Inferior parietal cortex (tissue), 1 donor: ENCODE data around the gene MYPN.
A peak's percentile ranks its signal among the peaks of the same experiment; 100 is the strongest.
"Not testable (repeated sequence)": the region's sequence is repeated elsewhere in the genome, so short reads cannot be mapped to it uniquely, and the experiment has no call there.

Experiments
- DNase-seq: peaks from one replicate; pipeline ENCODE4 v3.0.0-alpha.2; 2016; ENCODE audit errors: extremely low spot score

The MYPN gene

GRCh38 chr10:68135362-68135761 lies 26.1 kb downstream of the MYPN start:
- DNase-seq = no peak

DNA sequence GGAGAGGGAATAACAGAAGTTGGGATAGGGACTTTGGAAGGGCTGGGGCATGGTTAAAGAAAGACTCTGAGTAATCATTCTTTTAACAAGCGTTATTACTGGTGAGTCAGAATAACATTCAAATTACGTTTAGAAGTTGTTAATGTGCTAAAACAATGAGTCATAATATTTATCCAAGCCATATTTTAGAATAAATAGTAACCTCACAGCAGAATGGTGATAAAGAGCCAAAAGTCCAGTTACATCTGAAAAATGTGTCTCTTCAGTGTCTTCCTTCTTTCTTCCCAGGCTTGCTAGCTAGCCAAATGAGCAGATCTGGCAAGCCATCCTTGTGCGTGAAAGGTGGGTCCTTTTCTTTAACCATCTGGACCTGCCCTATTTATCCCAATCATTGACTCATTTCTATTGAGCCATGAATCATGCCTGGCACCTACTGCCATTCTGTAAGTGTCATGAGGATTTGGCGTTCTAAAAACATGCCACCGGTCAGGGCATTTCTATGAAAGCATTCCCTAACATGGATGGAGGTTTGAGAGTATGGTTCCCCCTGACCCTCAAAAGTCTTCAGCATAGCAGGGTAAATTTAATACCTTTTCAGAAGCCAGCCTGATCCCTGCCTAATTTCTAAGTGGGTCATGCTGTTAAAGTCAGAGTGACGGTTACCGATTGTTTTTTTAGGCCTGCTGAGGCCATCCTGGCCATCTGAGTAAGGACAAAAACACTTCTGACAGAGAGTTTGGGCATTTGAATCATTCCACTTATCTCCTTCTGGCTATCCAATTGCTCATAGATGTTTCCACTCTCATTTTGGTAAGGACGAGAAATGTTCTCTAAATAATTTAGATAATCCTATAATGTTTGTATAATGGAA lies 26.9 kb downstream of the MYPN start:
- no peak for DNase-seq

DNA sequence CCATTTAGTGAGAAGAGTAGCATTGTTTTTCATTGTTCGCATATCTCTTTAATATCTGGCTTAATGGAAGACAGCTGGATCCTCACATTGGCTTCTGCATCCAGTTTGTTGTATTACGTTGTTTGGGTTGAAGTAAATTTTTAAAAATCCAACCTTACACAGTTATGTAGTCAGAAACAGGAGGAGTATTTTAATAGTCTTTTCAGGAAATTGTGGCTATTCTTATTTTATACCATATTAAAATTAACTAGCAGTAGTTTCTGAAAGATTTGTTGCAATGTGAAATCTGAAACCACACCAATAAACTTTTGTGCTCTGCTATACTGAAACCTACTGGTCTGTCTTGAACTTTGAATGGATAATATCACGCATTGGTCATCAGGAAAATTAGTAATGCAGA lies 27.9 kb downstream of the MYPN start:
- no peak for DNase-seq

DNA sequence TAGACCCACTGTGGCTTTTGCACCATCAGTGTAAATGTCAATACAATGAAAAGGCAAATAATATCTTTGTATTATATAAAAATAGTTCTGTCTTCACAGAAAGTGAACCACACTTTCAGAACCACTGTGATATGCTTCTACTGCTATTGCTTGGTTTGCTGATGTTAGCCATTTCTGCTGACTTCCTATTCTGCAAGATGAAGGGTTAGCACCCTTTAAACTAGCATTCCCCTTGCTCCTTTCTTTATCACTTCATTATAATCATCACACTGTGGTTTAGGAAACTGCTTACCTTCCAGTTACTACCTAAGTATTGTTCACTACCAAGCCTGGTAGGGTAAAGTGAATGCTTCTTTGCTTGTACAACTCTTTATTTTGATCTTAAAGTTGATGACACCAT lies 29.2 kb downstream of the MYPN start:
- DNase-seq = no peak

DNA sequence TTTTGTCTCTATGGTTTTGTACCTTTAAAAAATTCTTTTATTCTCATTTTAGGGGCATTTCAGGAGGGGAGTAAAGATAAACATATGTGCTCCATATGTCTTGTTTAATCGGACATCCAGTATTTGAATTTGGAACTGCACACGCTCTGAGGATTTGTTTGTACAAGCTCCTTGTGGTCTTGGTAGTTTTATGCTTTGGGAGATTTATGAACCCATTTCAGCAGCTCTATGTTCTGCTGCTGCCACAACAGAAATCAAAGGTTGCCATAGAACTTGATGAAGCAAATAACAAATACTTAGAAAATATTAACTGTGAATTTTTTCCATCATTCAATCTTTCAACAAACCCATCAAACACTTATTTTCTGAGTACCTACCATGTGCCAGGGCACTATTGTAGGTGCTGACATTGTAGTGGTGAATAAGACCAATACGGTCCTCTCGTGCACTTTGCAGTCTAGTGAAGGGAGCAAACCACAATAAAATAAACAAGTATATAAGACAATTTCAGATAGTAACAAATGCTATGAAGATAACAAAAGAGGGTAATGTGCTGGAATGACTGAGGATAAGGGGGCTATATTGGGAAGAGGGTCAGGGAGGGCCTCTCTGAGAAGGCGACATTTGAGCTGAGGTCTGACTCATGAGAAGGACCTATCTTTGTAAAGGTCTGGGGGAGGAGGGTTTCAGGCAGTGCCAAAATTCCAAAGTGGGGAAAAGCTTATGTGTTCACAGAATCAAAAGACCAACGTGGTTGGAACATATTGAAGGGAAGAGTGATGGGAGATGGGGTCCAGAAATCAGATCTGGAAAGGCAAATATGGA lies 30.4 kb downstream of the MYPN start:
- no peak for DNase-seq

GRCh38 chr10:68142761-68143160 lies 33.5 kb downstream of the MYPN start:
- no peak for DNase-seq

- no peak for DNase-seq
Measured at GRCh38 chr10:68144709-68145108, 35.4 kb downstream of the MYPN start.

DNA sequence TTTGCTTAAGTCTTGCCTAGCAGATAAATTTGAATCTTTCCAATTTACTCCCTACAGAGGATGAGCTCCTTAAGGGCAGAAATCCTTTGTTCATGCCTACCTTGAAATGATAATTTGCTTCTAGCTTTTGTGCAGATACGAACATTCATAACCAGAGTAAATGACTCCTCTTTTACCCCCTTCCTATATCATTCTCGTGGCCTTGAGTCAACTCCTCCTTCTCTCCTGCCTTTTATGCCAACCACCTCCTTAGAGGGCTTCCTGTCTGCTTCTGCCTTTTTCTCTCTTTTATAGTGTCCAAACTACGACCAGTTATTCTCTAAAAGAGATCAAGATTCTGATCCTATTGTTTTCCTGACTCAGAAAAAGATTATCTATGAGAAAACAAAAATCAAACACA lies 36.4 kb downstream of the MYPN start:
- no peak for DNase-seq

GRCh38 chr10:68146133-68146532 lies 36.8 kb downstream of the MYPN start:
- DNase-seq = no peak

DNA sequence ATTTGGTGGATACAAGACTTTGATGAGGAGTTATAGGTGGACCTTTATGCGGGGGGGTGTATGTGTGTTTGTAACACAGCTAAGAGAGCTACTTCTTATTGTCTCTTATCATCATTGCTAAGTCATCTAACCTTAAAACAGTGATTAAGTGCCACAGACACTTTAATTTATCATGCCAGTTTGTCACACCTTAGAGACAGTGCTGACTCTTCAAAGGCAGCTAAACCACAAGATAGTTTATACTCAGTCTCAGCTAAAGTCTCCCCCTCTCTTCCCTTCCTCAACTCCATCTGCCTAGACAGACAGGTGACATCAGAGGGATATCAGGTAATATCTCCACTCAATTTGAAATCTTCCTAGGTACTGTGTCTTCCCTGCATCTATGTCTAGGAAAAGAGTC lies 42.2 kb downstream of the MYPN start:
- DNase-seq = no peak

- peak; percentile 59 for DNase-seq
Measured at GRCh38 chr10:68153473-68154210, 44.4 kb downstream of the MYPN start.

- peak; percentile 17 for DNase-seq
Measured at GRCh38 chr10:68154211-68154497, 44.9 kb downstream of the MYPN start.

DNA sequence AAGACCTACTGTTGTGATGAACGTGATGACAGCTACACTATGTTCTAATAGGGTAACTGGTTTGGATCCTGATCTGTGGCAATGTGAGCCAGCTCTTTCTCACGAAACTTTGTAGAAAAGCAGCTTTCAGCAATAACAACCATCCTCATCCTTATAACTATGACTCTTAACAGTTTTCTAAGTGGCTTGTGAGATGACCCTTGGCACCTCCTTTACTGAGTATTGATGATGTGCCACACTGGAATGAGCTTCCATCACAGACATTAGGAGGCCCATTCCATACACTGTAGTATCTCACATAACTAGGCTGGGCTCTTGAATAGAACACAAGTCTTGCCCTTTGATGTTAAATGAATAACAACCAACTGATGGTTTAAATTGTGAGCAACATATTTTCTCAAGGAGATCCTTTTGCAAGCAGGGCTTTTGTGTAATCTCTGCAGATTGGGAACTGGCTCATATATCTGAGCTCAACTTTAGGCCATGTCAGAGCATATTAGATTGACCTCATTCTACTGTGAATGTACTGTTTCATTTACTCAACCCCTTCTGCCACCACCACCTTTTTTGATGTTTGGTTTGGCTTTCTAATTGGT lies 46.4 kb downstream of the MYPN start:
- no peak for DNase-seq

DNA sequence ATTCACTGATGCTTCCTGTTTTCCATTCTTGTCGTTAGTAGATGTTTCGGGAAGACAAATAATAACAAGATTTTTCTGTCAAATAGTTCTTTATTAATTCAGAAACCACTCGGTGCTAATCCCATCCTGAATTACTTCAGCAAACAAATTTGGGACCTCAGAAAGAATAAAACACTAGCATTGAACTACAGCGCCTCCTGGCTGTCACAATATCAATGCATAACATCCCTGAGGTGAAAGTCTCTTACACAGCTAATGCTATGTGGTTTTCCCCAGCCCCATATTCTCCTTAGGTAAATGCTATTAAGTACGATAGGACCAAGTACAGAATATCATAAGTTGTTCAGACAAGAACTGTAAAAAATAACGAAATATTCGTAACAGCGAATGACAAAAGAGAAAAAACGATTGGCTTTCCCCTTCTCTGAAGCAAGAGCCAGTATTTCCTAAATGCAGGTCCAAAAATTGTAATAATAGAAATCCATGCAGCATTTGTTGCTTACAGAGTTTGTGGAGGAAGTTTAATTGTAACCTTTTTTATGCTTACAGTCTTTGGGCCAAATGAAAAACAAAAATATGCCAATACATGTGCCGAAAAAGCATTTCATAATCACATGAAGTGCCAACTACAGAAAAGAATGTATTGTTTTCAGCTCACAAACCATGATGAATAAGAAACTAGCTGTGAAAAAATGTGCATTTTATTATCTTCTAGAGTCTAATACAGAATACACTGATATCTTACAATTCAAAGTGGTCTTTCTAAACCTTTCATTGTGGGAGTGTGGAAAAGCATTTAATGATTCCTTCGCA lies 47.3 kb downstream of the MYPN start:
- DNase-seq = peak; percentile 85

DNA sequence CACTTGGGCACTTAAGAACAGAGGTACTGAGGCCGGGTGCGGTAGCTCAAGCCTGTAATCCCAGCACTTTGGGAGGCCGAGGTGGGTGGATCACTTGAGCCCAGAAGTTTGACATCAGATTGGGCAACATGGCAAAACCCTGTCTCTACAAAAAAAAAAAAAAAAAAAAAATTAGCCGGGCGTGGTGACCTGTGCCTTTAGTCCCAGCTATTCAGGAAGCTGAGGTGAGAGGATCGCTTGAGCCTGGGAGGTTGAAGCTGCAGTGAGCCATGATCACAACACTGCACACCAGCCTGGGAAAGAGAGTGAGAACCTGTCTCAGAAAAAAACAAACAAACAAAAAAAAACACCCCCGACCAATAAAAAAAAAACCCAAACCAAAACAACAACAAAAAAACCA lies 48.2 kb downstream of the MYPN start:
- DNase-seq = not testable (repeated sequence)

GRCh38 chr10:68158031-68158430 lies 48.7 kb downstream of the MYPN start:
- DNase-seq = no peak

DNA sequence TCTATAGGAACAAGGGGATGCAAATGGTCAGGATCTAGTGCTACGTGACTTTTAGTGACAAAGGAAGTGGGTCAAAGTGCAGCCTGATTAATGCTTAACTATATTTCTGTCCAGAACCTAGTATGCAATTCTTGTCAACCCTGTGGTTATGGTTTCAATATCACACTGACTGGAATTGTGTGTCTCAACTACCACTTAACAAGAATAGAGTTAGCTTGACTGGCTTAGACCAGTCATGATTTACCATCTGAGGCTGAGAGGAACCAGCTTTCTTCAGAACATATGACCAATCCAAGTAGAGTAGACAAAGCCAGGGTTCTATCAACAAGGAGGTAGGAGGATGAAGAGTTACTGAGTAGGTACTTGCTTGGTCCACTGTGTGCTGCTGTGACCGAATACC lies 54.4 kb downstream of the MYPN start:
- no peak for DNase-seq

- no peak for DNase-seq
Measured at GRCh38 chr10:68165643-68166042, 56.4 kb downstream of the MYPN start.

GRCh38 chr10:68166871-68167585 lies 57.7 kb downstream of the MYPN start:
- DNase-seq = no peak

- no peak for DNase-seq
Measured at GRCh38 chr10:68167586-68168189, 58.4 kb downstream of the MYPN start.
